Right lobe of liver (tissue), 4 donors: ENCODE results near the gene NES.

Source experiments
- CTCF ChIP-seq, 4 donors: fragments of 200-600 bp in 3 of 4; fragments of 450-650 bp in 1 of 4; IDR thresholded peaks; one replicate each; pipeline versions ENCODE4 v1.5.1 to v1.8.0; 2016 to 2022; ENCODE audit warnings: antibody characterized with exemption in 4 of 4, mild to moderate bottlenecking in 2 of 4
- POLR2A ChIP-seq: fragments of 450-650 bp; IDR thresholded peaks from one replicate; pipeline ENCODE4 v1.6.1; 2017; ENCODE audit warnings: antibody characterized with exemption, mild to moderate bottlenecking
- donor health status: DM: no; HTN: no; CAD: no.
- donor health status: DM: no; HTN: no; CAD: no.
- donor health status: DM: no; HTN: yes; CAD: no.

GRCh38 chr1:156692441-156692924 is 15.3 kb upstream of the NES start:
- TF ChIP-seq CTCF (IDR thresholded peaks at IDR 0.05): no peak
- no peak for TF ChIP-seq POLR2A
